ENCODE results near the gene TMEM106A. TPM values are rescaled to one million over a fixed set of nuclear protein-coding genes. Genes with fewer than 3 reads are reported as not detected.
A peak's percentile ranks its signal among the peaks of the same experiment; 100 is the strongest.

Gene TMEM106A
- total RNA-seq, 2 experiments from 2014 or later: 6.3 to 6.4 TPM

DNA sequence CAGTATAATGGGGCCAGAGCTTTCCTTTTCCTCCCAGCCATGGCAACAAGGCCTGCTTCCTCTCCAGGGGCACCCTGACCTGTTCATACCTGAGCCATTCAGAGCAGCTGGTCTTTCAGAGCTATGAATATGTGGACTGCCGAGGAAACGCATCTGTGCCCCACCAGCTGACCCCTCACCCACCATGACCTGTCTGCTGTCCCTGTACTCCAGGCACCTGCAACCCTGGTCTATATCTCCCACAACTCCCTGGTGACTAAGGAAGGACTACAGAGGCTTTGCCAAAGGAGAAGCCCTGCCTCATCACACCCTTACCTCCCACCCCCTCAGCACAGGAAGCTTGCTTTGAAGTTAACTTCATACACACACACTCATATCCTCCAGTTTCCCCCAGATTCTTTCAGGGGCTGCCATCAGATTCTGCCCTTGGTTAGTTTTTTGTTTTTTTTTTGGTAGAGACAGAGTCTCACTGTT lies 6.0 kb downstream of the TMEM106A start:
- Mint-ChIP-seq H3K36me3 (ENCODE audit: low read depth) (peaks cover 29% of the 10 kb centered on the region), H3K4me1 (ENCODE audit: low read depth) (peaks cover 29% of the 10 kb centered on the region), H3K27me3 (no peaks in the 10 kb centered on the region), H3K4me3 (peak overlapping the region; percentile 45), H3K27ac (peak overlapping the region; percentile 44), H3K9me3 (no peaks in the 10 kb centered on the region)
- no peak for TF ChIP-seq CTCF (IDR thresholded peaks at IDR 0.05)
- peaks cover 17% of the 10 kb centered on the region for H3K4me1 ChIP-seq (ENCODE audit: insufficient read depth, low read length)
- DNase-seq (peak in 1 of 14 experiments; percentile 9), ATAC-seq (ENCODE audit: poor library complexity) (no peak)
- peaks cover 24% of the 10 kb centered on the region for H3K36me3 ChIP-seq (ENCODE audit: insufficient read depth, low read length)
- ChIA-PET CTCF (no interaction called here), POLR2A (interaction anchor here (0.5 to 2.4 kb wide), 3 partner anchors 98 to 954 kb away, joined by 3 to 10 read pairs (median 8); no protein-coding TSS in a partner anchor)
- intact Hi-C loops (cut with DNase I, micrococcal nuclease): no loop called here
- H3K4me3 ChIP-seq (ENCODE audit: low read length): no peak overlapping the region
- no peaks in the 10 kb centered on the region for H3K9me3 ChIP-seq (ENCODE audit: control insufficient read depth in 1 of 2, insufficient read depth in 1 of 2, low read length in 2 of 2)
- no peak overlapping the region for H3K27ac ChIP-seq (ENCODE audit: low read depth in 1 of 2, low read length in 2 of 2)
- no peaks in the 10 kb centered on the region for H3K27me3 ChIP-seq (ENCODE audit: control insufficient read depth in 1 of 2, insufficient read depth in 2 of 2, low read length in 2 of 2)

DNA sequence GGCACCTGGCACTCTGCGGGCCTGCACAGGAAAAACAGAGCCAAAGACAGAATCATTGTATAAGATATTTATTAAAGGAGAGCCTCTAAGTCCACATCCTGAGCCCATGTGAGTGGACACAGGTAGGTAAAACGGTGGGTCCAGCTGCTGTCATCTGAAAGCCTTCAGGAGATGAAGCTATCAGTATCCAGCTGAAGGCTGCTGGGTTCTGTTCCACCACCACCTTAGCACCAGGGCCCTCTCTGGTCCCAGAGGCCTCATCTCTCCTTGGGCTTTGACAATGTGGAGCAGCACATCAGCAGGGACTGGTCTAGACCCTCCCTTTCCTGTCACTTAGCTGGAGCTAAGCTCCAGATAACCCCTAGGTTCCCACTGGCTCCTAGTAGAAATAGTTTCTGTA lies 7.3 kb downstream of the TMEM106A start:
- H3K36me3 ChIP-seq (ENCODE audit: insufficient read depth, low read length): peaks cover 18% of the 10 kb centered on the region
- Mint-ChIP-seq H3K4me3 (no peak overlapping the region), H3K27me3 (no peaks in the 10 kb centered on the region), H3K9me3 (no peaks in the 10 kb centered on the region), H3K36me3 (ENCODE audit: low read depth) (peaks cover 26% of the 10 kb centered on the region), H3K4me1 (ENCODE audit: low read depth) (peaks cover 16% of the 10 kb centered on the region), H3K27ac (no peak overlapping the region)
- CTCF ChIA-PET: no interaction called here
- TF ChIP-seq CTCF (IDR thresholded peaks at IDR 0.05): no peak
- no peak overlapping the region for H3K4me3 ChIP-seq (ENCODE audit: low read length)
- no peaks in the 10 kb centered on the region for H3K9me3 ChIP-seq (ENCODE audit: control insufficient read depth in 1 of 2, insufficient read depth in 1 of 2, low read length in 2 of 2)
- H3K4me1 ChIP-seq (ENCODE audit: insufficient read depth, low read length): peaks cover 7% of the 10 kb centered on the region
- H3K27ac ChIP-seq (ENCODE audit: low read depth in 1 of 2, low read length in 2 of 2): no peak overlapping the region
- ATAC-seq (ENCODE audit: poor library complexity): no peak
- intact Hi-C loops (cut with DNase I, micrococcal nuclease): no loop called here
- H3K27me3 ChIP-seq (ENCODE audit: control insufficient read depth in 1 of 2, insufficient read depth in 2 of 2, low read length in 2 of 2): no peaks in the 10 kb centered on the region
- DNase-seq: no peak
- POLR2A ChIA-PET: interaction anchor here (1.9 kb wide), 1 partner anchor 96 kb away, joined by 8 read pairs; no protein-coding TSS in a partner anchor

- Mint-ChIP-seq H3K9me3 (no peaks in the 10 kb centered on the region), H3K4me1 (ENCODE audit: low read depth) (peaks cover 16% of the 10 kb centered on the region), H3K4me3 (no peak overlapping the region), H3K27ac (no peak overlapping the region), H3K27me3 (no peaks in the 10 kb centered on the region), H3K36me3 (ENCODE audit: low read depth) (peaks cover 29% of the 10 kb centered on the region)
- peaks cover 21% of the 10 kb centered on the region for H3K36me3 ChIP-seq (ENCODE audit: insufficient read depth, low read length)
- ChIA-PET POLR2A (interaction anchor here (1.9 kb wide), 1 partner anchor 96 kb away, joined by 8 read pairs; no protein-coding TSS in a partner anchor), CTCF (no interaction called here)
- no peak for TF ChIP-seq CTCF (IDR thresholded peaks at IDR 0.05)
- H3K4me3 ChIP-seq (ENCODE audit: low read length): no peak overlapping the region
- DNase-seq: no peak
- no peak overlapping the region for H3K27ac ChIP-seq (ENCODE audit: low read depth in 1 of 2, low read length in 2 of 2)
- intact Hi-C loops (cut with DNase I, micrococcal nuclease): loop anchor here in 1 of 2 experiments (10.0 kb wide), 1 partner anchor 865 kb away; no protein-coding TSS in a partner anchor
- H3K27me3 ChIP-seq (ENCODE audit: control insufficient read depth in 1 of 2, insufficient read depth in 2 of 2, low read length in 2 of 2): no peaks in the 10 kb centered on the region
- H3K4me1 ChIP-seq (ENCODE audit: insufficient read depth, low read length): peaks cover 7% of the 10 kb centered on the region
- no peak for ATAC-seq (ENCODE audit: poor library complexity)
- no peaks in the 10 kb centered on the region for H3K9me3 ChIP-seq (ENCODE audit: control insufficient read depth in 1 of 2, insufficient read depth in 1 of 2, low read length in 2 of 2)
Measured at GRCh38 chr17:43219746-43220380, 8.2 kb downstream of the TMEM106A start.

All from CD4-positive, alpha-beta T cell (primary cell).